ENCODE data around the gene GALNT9. TPM values are rescaled to one million over a fixed set of nuclear protein-coding genes. Genes with fewer than 3 reads are reported as not detected.
"Not testable (repeated sequence)": the region's sequence is repeated elsewhere in the genome, so short reads cannot be mapped to it uniquely, and the experiment has no call there.

The GALNT9 gene
- 10 to 100 TPM in 1 of 2 donors, 1 to 10 TPM in 1; 4.0 to 10.8 TPM for total RNA-seq

- Histone ChIP-seq H3K36me3 (no peaks in the 10 kb centered on the region), H3K27me3 (peaks cover 0 to 4% of the 10 kb centered on the region in 2 donors), H3K27ac (no peak within 1 kb of the TSS), H3K4me3 (peak within 1 kb of the TSS in 1 of 2 donors; percentile 13), H3K9me3 (no peaks in the 10 kb centered on the region), H3K4me1 (peaks cover 0 to 24% of the 10 kb centered on the region in 2 donors)
- no peak for TF ChIP-seq CTCF (IDR thresholded peaks at IDR 0.05)
- no peak for DNase-seq (ENCODE audit: low spot score)
These were observed at the start of gene GALNT9 for GRCh38 chr12:132329036-132329719. TSS of gene GALNT9 (minus strand) at chr12:132329589. CDS start at chr12:132329203, 386 bp downstream.

- peaks cover 0 to 11% of the 10 kb centered on the region in 2 donors for H3K27me3 ChIP-seq
- not testable (repeated sequence) for H3K27ac ChIP-seq; H3K9me3 ChIP-seq; H3K4me3 ChIP-seq; DNase-seq (ENCODE audit: low spot score); H3K36me3 ChIP-seq; H3K4me1 ChIP-seq
These were observed 49.7 kb upstream of the GALNT9 start for GRCh38 chr12:132379057-132379456.

- Histone ChIP-seq H3K27ac (no peak overlapping the region), H3K4me3 (no peak overlapping the region), H3K36me3 (no peaks in the 10 kb centered on the region), H3K9me3 (peaks cover 0 to 3% of the 10 kb centered on the region in 2 donors), H3K4me1 (no peaks in the 10 kb centered on the region), H3K27me3 (peaks cover 0 to 12% of the 10 kb centered on the region in 2 donors)
- DNase-seq (ENCODE audit: low spot score): no peak
- TF ChIP-seq CTCF (IDR thresholded peaks at IDR 0.05): no peak
These were observed 47.8 kb upstream of the GALNT9 start for GRCh38 chr12:132377147-132377546.

GRCh38 chr12:132376464-132376830, 47.1 kb upstream of the GALNT9 start:
- no peaks in the 10 kb centered on the region for H3K4me1 ChIP-seq
- DNase-seq (ENCODE audit: low spot score): no peak
- no peaks in the 10 kb centered on the region for H3K36me3 ChIP-seq
- TF ChIP-seq CTCF (IDR thresholded peaks at IDR 0.05): no peak
- H3K27ac ChIP-seq: no peak overlapping the region
- peaks cover 0 to 12% of the 10 kb centered on the region in 2 donors for H3K27me3 ChIP-seq
- H3K4me3 ChIP-seq: no peak overlapping the region
- H3K9me3 ChIP-seq: peaks cover 0 to 10% of the 10 kb centered on the region in 2 donors

- TF ChIP-seq CTCF (IDR thresholded peaks at IDR 0.05): no peak
- H3K4me3 ChIP-seq: no peak overlapping the region
- peaks cover 0 to 14% of the 10 kb centered on the region in 2 donors for H3K9me3 ChIP-seq
- H3K27ac ChIP-seq: no peak overlapping the region
- no peaks in the 10 kb centered on the region for H3K4me1 ChIP-seq
- peaks cover 0 to 12% of the 10 kb centered on the region in 2 donors for H3K27me3 ChIP-seq
- no peak for DNase-seq (ENCODE audit: low spot score)
- H3K36me3 ChIP-seq: no peaks in the 10 kb centered on the region
These were observed 46.5 kb upstream of the GALNT9 start for GRCh38 chr12:132375747-132376463.

GRCh38 chr12:132374612-132375445, 45.4 kb upstream of the GALNT9 start:
- no peak for TF ChIP-seq CTCF (IDR thresholded peaks at IDR 0.05)
- DNase-seq (ENCODE audit: low spot score): no peak

More at GRCh38 chr12:132374612-132375445, 45.4 kb upstream of the GALNT9 start:
- Histone ChIP-seq H3K4me1 (no peaks in the 10 kb centered on the region), H3K4me3 (no peak overlapping the region), H3K36me3 (no peaks in the 10 kb centered on the region), H3K27ac (no peak overlapping the region), H3K27me3 (peaks cover 0 to 12% of the 10 kb centered on the region in 2 donors), H3K9me3 (peaks cover 0 to 14% of the 10 kb centered on the region in 2 donors)
